ENCODE results near the gene BGN.

The BGN gene

GRCh38 chrX:153485396-153486080 lies 9.2 kb upstream of the BGN start:
- no peak for DNase-seq

GRCh38 chrX:153486171-153486570 lies 8.6 kb upstream of the BGN start:
- DNase-seq = no peak

GRCh38 chrX:153487590-153488071 lies 7.1 kb upstream of the BGN start:
- no peak for DNase-seq

GRCh38 chrX:153488231-153488914 lies 6.4 kb upstream of the BGN start:
- no peak for DNase-seq

- no peak for DNase-seq
Observed at GRCh38 chrX:153490217-153490930, 4.4 kb upstream of the BGN start.

- DNase-seq = no peak
Observed at GRCh38 chrX:153491351-153491914, 3.3 kb upstream of the BGN start.

GRCh38 chrX:153491918-153492317 lies 2.9 kb upstream of the BGN start:
- no peak for DNase-seq

- no peak for DNase-seq
Observed at GRCh38 chrX:153492543-153492942, 2.2 kb upstream of the BGN start.

- DNase-seq = no peak
Observed at GRCh38 chrX:153493085-153493484, 1.7 kb upstream of the BGN start.

- no peak for DNase-seq
Observed at GRCh38 chrX:153494061-153494460, 719 bp upstream of the BGN start.

GRCh38 chrX:153495362-153495751 lies 577 bp downstream of the BGN start:
- DNase-seq = no peak

GRCh38 chrX:153495903-153496589 lies 1.3 kb downstream of the BGN start:
- no peak for DNase-seq

- no peak for DNase-seq
Observed at GRCh38 chrX:153496590-153496959, 1.8 kb downstream of the BGN start.

- no peak for DNase-seq
Observed at GRCh38 chrX:153498453-153498852, 3.7 kb downstream of the BGN start.

- DNase-seq = no peak
Observed at GRCh38 chrX:153499341-153499740, 4.6 kb downstream of the BGN start.

- no peak for DNase-seq
Observed at GRCh38 chrX:153499876-153500275, 5.1 kb downstream of the BGN start.

GRCh38 chrX:153500676-153501280 lies 6.0 kb downstream of the BGN start:
- DNase-seq = no peak

- DNase-seq = no peak
Observed at GRCh38 chrX:153501530-153501929, 6.8 kb downstream of the BGN start.

GRCh38 chrX:153502131-153502530 lies 7.4 kb downstream of the BGN start:
- no peak for DNase-seq

GRCh38 chrX:153502796-153503195 lies 8.0 kb downstream of the BGN start:
- DNase-seq = no peak

GRCh38 chrX:153504445-153505016 lies 9.8 kb downstream of the BGN start:
- DNase-seq = no peak

- no peak for DNase-seq
Observed at GRCh38 chrX:153505361-153505760, 10.6 kb downstream of the BGN start.
